K562 (cell line): ENCODE results near the gene CCKAR. TPM values are rescaled to one million over a fixed set of nuclear protein-coding genes. Genes with fewer than 3 reads are reported as not detected.

ENCODE experiments used
- ATAC-seq: fragments of 200-7000 bp; cut with Tn5 transposase; 3 replicates; pipeline ENCODE4 v1.9.1; 2020; ENCODE audit warnings: moderate library complexity
- BruUV-seq: library from RNA; stranded (reverse); fragments of 400-500 nt; replicated peaks from 2 replicates; lab custom pipeline; 2021; lab: Mats Ljungman, UMichigan
- CTCF ChIA-PET: fragments of 300-600 bp; formaldehyde crosslinking; extraction: SDS; loops from one replicate; lab custom pipeline; 2021; ENCODE audit warnings: low intra/inter-chr PET ratio; lab: Yijun Ruan, JAX
- POLR2A ChIA-PET: fragments of 300-600, 350-650 bp; sonication (Branson Sonifier 250); formaldehyde crosslinking; extraction: SDS; loops from one replicate; lab custom pipeline; 2021; ENCODE audit warnings: antibody characterized with exemption, inconsistent platforms; lab: Yijun Ruan, JAX
- DNase-seq, 4 experiments: peaks; one replicate each; pipeline versions ENCODE4 v3.0.0 to v3.0.0-alpha.2; 2011 to 2018; ENCODE audit warnings: low spot score in 3 of 4, mixed read lengths in 3 of 4; ENCODE audit errors: extremely low read depth in 1 of 4
- FAIRE-seq: peaks from 2 replicates; lab custom pipeline; 2011; peaks lifted over from hg19 to GRCh38; lab: Jason Lieb, UNC
- H2AFZ ChIP-seq: 2 replicates; pipeline ENCODE4 v1.6.0; 2011; ENCODE audit warnings: low read depth, low read length, control low read depth, inconsistent platforms
- H3K27ac ChIP-seq: fragments of 200-600 bp; 3 replicates; pipeline ENCODE4 v1.8.0; 2011; ENCODE audit warnings: low read depth, mild to moderate bottlenecking, control low read depth, inconsistent platforms, low read length, moderate library complexity, mixed read lengths; ENCODE audit errors: extremely low read depth
- H3K27me3 ChIP-seq, 2 experiments: fragments of 300-600 bp in 1 of 2; 2 replicates in 1 of 2; 3 replicates in 1 of 2; pipeline versions ENCODE4 v1.6.0 to v1.8.0; 2011; ENCODE audit warnings: inconsistent platforms in 2 of 2, low read length in 2 of 2, mild to moderate bottlenecking in 1 of 2, mixed read lengths in 1 of 2, moderate library complexity in 1 of 2; ENCODE audit not compliant: control insufficient read depth in 2 of 2, insufficient read depth in 2 of 2
- H3K36me3 ChIP-seq: fragments of 300-600 bp; 3 replicates; pipeline ENCODE4 v1.8.0; 2011; ENCODE audit warnings: mild to moderate bottlenecking, low read length, inconsistent platforms; ENCODE audit not compliant: control insufficient read depth, insufficient read depth
- H3K4me1 ChIP-seq, 2 experiments: fragments of 200-600 bp in 1 of 2; replicated peaks in 1 of 2; 2 replicates in 1 of 2; 3 replicates in 1 of 2; pipeline versions ENCODE4 v1.5.1 to v1.8.0; 2011; ENCODE audit warnings: inconsistent platforms in 2 of 2, low read length in 2 of 2, mild to moderate bottlenecking in 1 of 2, mixed read lengths in 1 of 2, moderate library complexity in 1 of 2; ENCODE audit not compliant: control insufficient read depth in 2 of 2, insufficient read depth in 2 of 2
- H3K4me2 ChIP-seq: 2 replicates; pipeline ENCODE4 v1.6.1; 2011; ENCODE audit warnings: low read length, control low read depth, inconsistent platforms, mixed read lengths; ENCODE audit not compliant: insufficient read depth
- H3K4me3 ChIP-seq: fragments of 200-600 bp; sonication (generic), shearing (Covaris generic); 2 replicates; pipeline ENCODE4 v1.5.1; 2016; ENCODE audit warnings: control low read depth, inconsistent platforms
- H3K79me2 ChIP-seq: fragments of 200-600 bp; 3 replicates; pipeline ENCODE4 v1.8.0; 2011; ENCODE audit warnings: low read length, inconsistent platforms; ENCODE audit not compliant: control insufficient read depth, insufficient read depth
- H3K9ac ChIP-seq, 2 experiments: 2 replicates each; pipeline versions ENCODE4 v1.6.0 to v1.6.1; 2011; ENCODE audit warnings: low read depth in 2 of 2, low read length in 2 of 2, control low read depth in 1 of 2, inconsistent platforms in 1 of 2, mild to moderate bottlenecking in 1 of 2, mixed read lengths in 1 of 2; ENCODE audit not compliant: insufficient read depth in 1 of 2
- H3K9me1 ChIP-seq: one replicate; pipeline ENCODE4 v1.6.0; 2011; ENCODE audit warnings: inconsistent platforms, mild to moderate bottlenecking, low read length, moderate library complexity; ENCODE audit not compliant: control insufficient read depth, insufficient read depth
- H3K9me3 ChIP-seq: replicated peaks from 2 replicates; pipeline ENCODE4 v1.5.1; 2011; ENCODE audit warnings: low read depth, low read length, inconsistent platforms; ENCODE audit not compliant: control insufficient read depth, insufficient read depth
- H4K20me1 ChIP-seq: replicated peaks from 2 replicates; pipeline ENCODE4 v1.6.1; 2011; ENCODE audit warnings: low read length, inconsistent platforms, mixed read lengths; ENCODE audit not compliant: control insufficient read depth, insufficient read depth
- BRCA1 ChIP-seq, 2 experiments: fragments of 450-650 bp in 1 of 2; sonication (generic) in 1 of 2; formaldehyde crosslinking in 1 of 2; IDR thresholded peaks; 2 replicates each; pipeline versions ENCODE4 v1.5.0 to v1.6.1; 2017 to 2020; ENCODE audit warnings: mild to moderate bottlenecking in 1 of 2, missing genetic modification reagents in 1 of 2
- CBFA2T2 ChIP-seq: fragments of 450-650 bp; conservative IDR thresholded peaks from 2 replicates; pipeline ENCODE4 v1.6.1; 2017; ENCODE audit warnings: mild to moderate bottlenecking
- EZH2 ChIP-seq: IDR thresholded peaks from 2 replicates; pipeline ENCODE4 v1.6.1; 2012; ENCODE audit warnings: low read depth, mild to moderate bottlenecking, inconsistent platforms, low read length, borderline replicate concordance
- FOS ChIP-seq: IDR thresholded peaks from 3 replicates; pipeline ENCODE4 v1.6.1; 2011; ENCODE audit not compliant: insufficient read length; ENCODE audit errors: extremely low read depth
- MTA3 ChIP-seq: fragments of 450-650 bp; formaldehyde crosslinking; IDR thresholded peaks from 2 replicates; pipeline ENCODE4 v1.6.1; 2017; ENCODE audit warnings: mild to moderate bottlenecking, borderline replicate concordance
- NR2C1 ChIP-seq, 2 experiments: fragments of 450-650 bp; IDR thresholded peaks; 2 replicates each; pipeline ENCODE4 v1.6.1; 2017; ENCODE audit warnings: mild to moderate bottlenecking in 2 of 2, antibody characterized with exemption in 1 of 2, inconsistent platforms in 1 of 2, missing compliant biosample characterization in 1 of 2, missing genetic modification characterization in 1 of 2
- PCBP1 ChIP-seq: fragments of 200-400 bp; formaldehyde crosslinking; IDR thresholded peaks from 2 replicates; pipeline ENCODE4 v1.6.1; 2018; ENCODE audit warnings: mild to moderate bottlenecking, low read depth, low read length; ENCODE audit not compliant: poor library complexity, severe bottlenecking
- RBM17 ChIP-seq: fragments of 200-400 bp; formaldehyde crosslinking; IDR thresholded peaks from 2 replicates; pipeline ENCODE4 v1.6.1; 2017; ENCODE audit warnings: low read depth, mild to moderate bottlenecking, low read length, borderline replicate concordance
- SRSF7 ChIP-seq: fragments of 200-400 bp; formaldehyde crosslinking; optimal IDR thresholded peaks from 2 replicates; pipeline ENCODE3; 2017; ENCODE audit warnings: mild to moderate bottlenecking, low read depth, low read length
- SRSF9 ChIP-seq: fragments of 200-400 bp; formaldehyde crosslinking; IDR thresholded peaks from 2 replicates; pipeline ENCODE4 v1.6.1; 2017; ENCODE audit warnings: low read depth, low read length, borderline replicate concordance
- UBTF ChIP-seq, 2 experiments: IDR thresholded peaks; 2 replicates each; pipeline ENCODE4 v1.6.1; 2012; ENCODE audit warnings: improper control_type of control experiment in 2 of 2, low read depth in 2 of 2, low read length in 2 of 2, borderline replicate concordance in 1 of 2
- ZNF780A ChIP-seq: fragments of 250-450 bp; sonication (Bioruptor Pico); IDR thresholded peaks from 2 replicates; pipeline ENCODE4 v1.5.0; 2021; ENCODE audit warnings: mild to moderate bottlenecking
- WGBS: fragments of 100-300 bp; shearing (Covaris generic); methylation state at CpG from one replicate; pipeline ENCODE4 v1.1.6; 2016; ENCODE audit warnings: low coverage, mixed read lengths; ENCODE audit not compliant: insufficient coverage; ENCODE audit errors: missing lambda C conversion rate; 5-methylcytosine and 5-hydroxymethylcytosine counted together
- in situ Hi-C: fragments of 300-500 bp; cut with MboI; formaldehyde crosslinking; loops from 4 replicates; pipeline ENCODE4 v1.15.0; 2018; ENCODE audit warnings: inconsistent platforms, mixed read lengths
- intact Hi-C: fragments of 100-400 bp; cut with micrococcal nuclease; formaldehyde crosslinking; loops from 2 replicates; pipeline ENCODE4 v1.14.2; 2022
- polyA plus RNA-seq, 8 experiments: library from polyadenylated mRNA; depleted of rRNA in 4 of 8; stranded (reverse) in 5 of 8; unstranded in 3 of 8; fragments of >200 nt; fragmentation: Nextera tagmentation in 2 of 8; fragmentation: Illumina TruSeq in 1 of 8; extraction: Ambion mirVana in 2 of 8; extraction: Trizol in 1 of 8; gene quantifications; 2 replicates each; pipeline versions ENCODE4 v1.2.1 to v1.2.3, GENCODE V29; 2011 to 2014; ENCODE audit warnings: inconsistent platforms in 1 of 8, missing spikeins in 1 of 8
- total RNA-seq, 7 experiments: library from RNA; depleted of rRNA in 6 of 7; stranded (reverse); fragments of >200 nt in 6 of 7; fragmentation: Illumina TruSeq in 2 of 7; extraction: Trizol in 2 of 7; gene quantifications; 2 replicates each; pipeline versions ENCODE4 v1.2.1 to v1.2.3, GENCODE V29; 2011 to 2021; ENCODE audit warnings: low replicate concordance in 1 of 7
- TF ChIP-seq, protein P1 (sequence below), 2 experiments: fragments of 150-350 bp in 1 of 2; IDR thresholded peaks; 2 replicates each; pipeline ENCODE4 v1.6.1; 2012 to 2016; ENCODE audit warnings: low read depth in 2 of 2, low read length in 2 of 2, mild to moderate bottlenecking in 1 of 2, moderate library complexity in 1 of 2

Gene CCKAR
- total and polyA plus RNA-seq, 9 of the 15 experiments (the other 6 are each of a cell fraction or from before 2014, with no cell fraction given): not detected

DNA sequence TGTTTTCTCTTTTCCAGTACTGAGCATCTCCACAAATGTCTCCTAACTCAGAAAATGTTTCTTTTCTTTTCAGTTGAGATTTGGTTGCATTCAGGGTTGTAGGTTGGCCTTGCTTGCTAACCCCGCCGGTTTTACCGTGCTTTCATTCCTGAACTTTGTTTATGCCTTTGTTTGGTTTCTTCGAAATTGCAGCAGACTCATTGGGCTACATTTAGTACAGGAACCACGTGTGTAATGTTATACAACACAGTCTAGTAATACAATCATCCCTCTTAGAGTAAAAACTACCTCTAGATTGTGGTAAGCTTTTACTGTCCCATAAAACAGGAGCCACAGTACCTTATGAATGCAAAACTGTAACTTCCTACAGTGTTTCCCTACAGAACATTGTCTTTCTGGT is 57.9 kb downstream of the CCKAR start:
- ATAC-seq (no peak), DNase-seq (no peak), FAIRE-seq (no peak)
- ChIA-PET CTCF (no interaction called here), POLR2A (interaction anchor here (0.7 kb wide), 1 partner anchor 36 kb away, joined by 3 read pairs; no protein-coding TSS in a partner anchor)
- Histone ChIP-seq H3K9me3 (no peaks in the 10 kb centered on the region), H3K4me2 (no peak overlapping the region), H3K9me1 (no peaks in the 10 kb centered on the region), H3K36me3 (peaks cover 19% of the 10 kb centered on the region), H3K27ac (no peak overlapping the region), H3K4me3 (no peak overlapping the region), H2AFZ (no peak overlapping the region), H3K4me1 (no peaks in the 10 kb centered on the region), H4K20me1 (no peaks in the 10 kb centered on the region), H3K27me3 (no peaks in the 10 kb centered on the region), H3K79me2 (no peaks in the 10 kb centered on the region), H3K9ac (no peak overlapping the region)
- in situ Hi-C loops: no loop called here
- TF ChIP-seq MTA3 (no peak), CBFA2T2 (no peak), SRSF9 (no peak), EZH2 (no peak), SRSF7 (no peak), RBM17 (no peak), NR2C1 (IDR thresholded peaks at IDR 0.05) (no peak), NR2C1 (tag; IDR thresholded peaks at IDR 0.05) (no peak), BRCA1 (IDR thresholded peaks at IDR 0.05) (no peak), BRCA1 (CRISPR knock-in tag; IDR thresholded peaks at IDR 0.05) (no peak), UBTF (IDR thresholded peaks at IDR 0.05; ENCODE audit: borderline replicate concordance in 1 of 2, low read depth in 2 of 2, low read length in 2 of 2) (no peak), FOS (no peak), PCBP1 (no peak), ZNF780A (CRISPR knock-in tag) (no peak)
- TF ChIP-seq, protein P1, sequence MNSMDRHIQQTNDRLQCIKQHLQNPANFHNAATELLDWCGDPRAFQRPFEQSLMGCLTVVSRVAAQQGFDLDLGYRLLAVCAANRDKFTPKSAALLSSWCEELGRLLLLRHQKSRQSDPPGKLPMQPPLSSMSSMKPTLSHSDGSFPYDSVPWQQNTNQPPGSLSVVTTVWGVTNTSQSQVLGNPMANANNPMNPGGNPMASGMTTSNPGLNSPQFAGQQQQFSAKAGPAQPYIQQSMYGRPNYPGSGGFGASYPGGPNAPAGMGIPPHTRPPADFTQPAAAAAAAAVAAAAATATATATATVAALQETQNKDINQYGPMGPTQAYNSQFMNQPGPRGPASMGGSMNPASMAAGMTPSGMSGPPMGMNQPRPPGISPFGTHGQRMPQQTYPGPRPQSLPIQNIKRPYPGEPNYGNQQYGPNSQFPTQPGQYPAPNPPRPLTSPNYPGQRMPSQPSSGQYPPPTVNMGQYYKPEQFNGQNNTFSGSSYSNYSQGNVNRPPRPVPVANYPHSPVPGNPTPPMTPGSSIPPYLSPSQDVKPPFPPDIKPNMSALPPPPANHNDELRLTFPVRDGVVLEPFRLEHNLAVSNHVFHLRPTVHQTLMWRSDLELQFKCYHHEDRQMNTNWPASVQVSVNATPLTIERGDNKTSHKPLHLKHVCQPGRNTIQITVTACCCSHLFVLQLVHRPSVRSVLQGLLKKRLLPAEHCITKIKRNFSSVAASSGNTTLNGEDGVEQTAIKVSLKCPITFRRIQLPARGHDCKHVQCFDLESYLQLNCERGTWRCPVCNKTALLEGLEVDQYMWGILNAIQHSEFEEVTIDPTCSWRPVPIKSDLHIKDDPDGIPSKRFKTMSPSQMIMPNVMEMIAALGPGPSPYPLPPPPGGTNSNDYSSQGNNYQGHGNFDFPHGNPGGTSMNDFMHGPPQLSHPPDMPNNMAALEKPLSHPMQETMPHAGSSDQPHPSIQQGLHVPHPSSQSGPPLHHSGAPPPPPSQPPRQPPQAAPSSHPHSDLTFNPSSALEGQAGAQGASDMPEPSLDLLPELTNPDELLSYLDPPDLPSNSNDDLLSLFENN (IDR thresholded peaks at IDR 0.05; ENCODE audit: low read depth in 2 of 2, low read length in 2 of 2): no peak
- no TSS peak for BruUV-seq
- 79% methylated on average over 5 of the region's 5 CpGs for whole genome bisulfite sequencing
- intact Hi-C loops: no loop called here
